Measurements from ENCODE around the gene ME3. TPM values are rescaled to one million over a fixed set of nuclear protein-coding genes. Genes with fewer than 3 reads are reported as not detected.

ME3 gene
- total RNA-seq, 1 experiment from 2014 or later: 0.30 TPM

GRCh38 chr11:86518211-86518610 lies 154.2 kb downstream of the ME3 start (continued):
- TF ChIP-seq ZBTB33 (IDR thresholded peaks at IDR 0.05; ENCODE audit: extremely low read depth, insufficient replicate concordance, low read length) (no peak), EGR1 (IDR thresholded peaks at IDR 0.05; ENCODE audit: low read depth) (no peak), EZH2phosphoT487 (IDR thresholded peaks at IDR 0.05; ENCODE audit: borderline replicate concordance) (no peak), YY1 (IDR thresholded peaks at IDR 0.05; ENCODE audit: extremely low read depth, insufficient replicate concordance, low read depth, low read length) (no peak), CEBPB (IDR thresholded peaks at IDR 0.05; ENCODE audit: low read depth) (no peak), POLR2A (IDR thresholded peaks at IDR 0.05; ENCODE audit: borderline replicate concordance, extremely low read depth, insufficient read depth, insufficient read length) (no peak)

GRCh38 chr11:86517557-86517956 lies 154.9 kb downstream of the ME3 start:
- Histone ChIP-seq H3K9me2 (ENCODE audit: insufficient read depth) (no peaks in the 10 kb centered on the region), H3K27ac (ENCODE audit: low read depth, low read length) (no peak overlapping the region), H3K36me3 (ENCODE audit: control insufficient read depth in 1 of 2, insufficient read depth in 2 of 2, low read length in 2 of 2) (no peaks in the 10 kb centered on the region), H3K4me2 (ENCODE audit: low read length) (no peak overlapping the region), H2AFZ (ENCODE audit: low read depth, low read length, poor library complexity, severe bottlenecking) (no peak overlapping the region), H3K9me3 (ENCODE audit: control insufficient read depth in 1 of 2, insufficient read depth in 1 of 2, low read depth in 1 of 2, low read length in 2 of 2) (no peaks in the 10 kb centered on the region), H3K27me3 (ENCODE audit: insufficient read depth, low read length) (no peaks in the 10 kb centered on the region), H4K20me1 (ENCODE audit: insufficient read depth) (no peaks in the 10 kb centered on the region), H3K9ac (ENCODE audit: low read length) (no peak overlapping the region), H3K4me1 (ENCODE audit: control insufficient read depth in 1 of 2, insufficient read depth in 2 of 2, low read length in 2 of 2) (peaks cover 10 to 21% of the 10 kb centered on the region in 2 experiments), H3K79me2 (ENCODE audit: insufficient read depth, low read length) (no peaks in the 10 kb centered on the region), H3K4me3 (replicated peaks in 1 of 2; ENCODE audit: low read depth in 1 of 2, low read length in 2 of 2) (no peak overlapping the region)
- BruUV-seq (replicated peaks): no TSS peak
- ChIA-PET CTCF (no interaction called here), RAD21 (ENCODE audit: low non-redundant PET in 1 of 2, low total read pairs in 2 of 2, uncharacterized antibody in 2 of 2, unreplicated experiment in 2 of 2) (no interaction called here), POLR2A (no interaction called here)
- intact Hi-C loops (cut with micrococcal nuclease): no loop called here
- no peak for ATAC-seq
- no peak for DNase-seq (ENCODE audit: low read depth, low spot score)
- TF ChIP-seq SP1 (IDR thresholded peaks at IDR 0.05; ENCODE audit: low read depth) (no peak), ZNF274 (IDR thresholded peaks at IDR 0.05; ENCODE audit: low read depth, low read length) (no peak)

Data from HCT116 (cell line).